HCT116 (cell line): ENCODE results near the gene NDUFC2.

Experiments
- ATF3 ChIP-seq: IDR thresholded peaks from 2 replicates; pipeline ENCODE4 v1.6.1; 2012
- CEBPB ChIP-seq: IDR thresholded peaks from 2 replicates; pipeline ENCODE4 v1.6.1; 2012; ENCODE audit warnings: low read depth
- CTCF ChIP-seq, 3 experiments: fragments of 200-600 bp in 1 of 3; sonication (generic) in 1 of 3; IDR thresholded peaks in 2 of 3; conservative IDR thresholded peaks in 1 of 3; 2 replicates each; pipeline ENCODE4 v1.5.1; 2012 to 2017; ENCODE audit warnings: low read depth in 2 of 3, low read length in 2 of 3, antibody characterized with exemption in 1 of 3, borderline replicate concordance in 1 of 3, control low read depth in 1 of 3, mild to moderate bottlenecking in 1 of 3, mixed read lengths in 1 of 3, mixed run types in 1 of 3, moderate library complexity in 1 of 3; ENCODE audit not compliant: insufficient read depth in 1 of 3
- EZH2phosphoT487 ChIP-seq: fragments of 200-600 bp; IDR thresholded peaks from 2 replicates; pipeline ENCODE4 v1.6.1; 2018; ENCODE audit warnings: antibody characterized with exemption, borderline replicate concordance
- MAX ChIP-seq: IDR thresholded peaks from 2 replicates; pipeline ENCODE4 v1.6.1; 2012
- POLR2AphosphoS5 ChIP-seq: IDR thresholded peaks from 2 replicates; pipeline ENCODE4 v1.6.1; 2011; ENCODE audit warnings: mild to moderate bottlenecking, low read depth, low read length, moderate library complexity
- RAD21 ChIP-seq: IDR thresholded peaks from 2 replicates; pipeline ENCODE4 v1.6.1; 2012; ENCODE audit warnings: low read depth, mild to moderate bottlenecking
- REST ChIP-seq: IDR thresholded peaks from 2 replicates; pipeline ENCODE4 v1.6.1; 2012; ENCODE audit warnings: low read depth
- TCF7L2 ChIP-seq: IDR thresholded peaks from 2 replicates; pipeline ENCODE4 v1.7.0; 2011; ENCODE audit warnings: borderline replicate concordance, inconsistent platforms; ENCODE audit not compliant: insufficient read depth, insufficient read length; ENCODE audit errors: extremely low read depth
- ZBTB33 ChIP-seq: IDR thresholded peaks from 2 replicates; pipeline ENCODE4 v1.6.1; 2011; ENCODE audit warnings: mild to moderate bottlenecking, low read length, moderate library complexity; ENCODE audit not compliant: insufficient replicate concordance; ENCODE audit errors: extremely low read depth
- ZFX ChIP-seq: fragments of 450-650 bp; IDR thresholded peaks from 2 replicates; pipeline ENCODE4 v1.6.1; 2017

GRCh38 chr11:78082146-78082545 is 2.5 kb upstream of the NDUFC2 start:
- TF ChIP-seq POLR2AphosphoS5 (no peak), CTCF (IDR thresholded peaks at IDR 0.05 in 2 of 3, conservative IDR thresholded peaks at IDR 0.05 in 1 of 3; ENCODE audit: borderline replicate concordance in 1 of 3, insufficient read depth in 1 of 3, low read depth in 2 of 3, low read length in 2 of 3) (no peak), EZH2phosphoT487 (no peak), ZFX (no peak), ATF3 (no peak), MAX (no peak), ZBTB33 (no peak), TCF7L2 (no peak), REST (no peak), RAD21 (no peak), CEBPB (no peak)
